ENCODE data around the gene TOR1A. TPM values are rescaled to one million over a fixed set of nuclear protein-coding genes. Genes with fewer than 3 reads are reported as not detected.

Gene TOR1A
- 47.8 and 53.2 TPM in 2 replicates for total RNA-seq (2014; rRNA removed; shearing (Covaris generic))

- peak; percentile 88 for DNase-seq (ENCODE audit: low spot score)
Observed at GRCh38 chr9:129823935-129824601, at the start of gene TOR1A. TSS of gene TOR1A (minus strand) at chr9:129824136. CDS start at chr9:129824085, 51 bp downstream.

DNA sequence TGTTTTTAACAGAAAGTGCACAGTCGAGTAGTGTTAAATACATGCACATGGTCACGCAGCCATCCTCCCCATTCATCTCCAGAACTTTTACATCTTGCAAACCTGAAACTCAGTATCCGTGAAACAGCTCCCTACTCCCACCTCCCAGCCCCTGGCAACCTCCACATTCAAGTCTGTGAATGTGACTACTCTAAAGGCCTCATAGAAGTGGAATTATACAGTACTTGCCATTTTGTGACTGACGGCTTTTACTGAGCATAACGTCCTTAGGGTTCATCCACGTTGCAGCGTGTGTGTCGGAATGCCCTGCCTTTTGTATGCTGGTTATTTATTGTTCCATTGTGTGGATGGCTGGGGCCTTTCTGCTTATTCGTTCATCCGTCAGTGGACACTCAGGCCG lies 47.1 kb upstream of the TOR1A start:
- no peak for DNase-seq (ENCODE audit: low spot score)

DNA sequence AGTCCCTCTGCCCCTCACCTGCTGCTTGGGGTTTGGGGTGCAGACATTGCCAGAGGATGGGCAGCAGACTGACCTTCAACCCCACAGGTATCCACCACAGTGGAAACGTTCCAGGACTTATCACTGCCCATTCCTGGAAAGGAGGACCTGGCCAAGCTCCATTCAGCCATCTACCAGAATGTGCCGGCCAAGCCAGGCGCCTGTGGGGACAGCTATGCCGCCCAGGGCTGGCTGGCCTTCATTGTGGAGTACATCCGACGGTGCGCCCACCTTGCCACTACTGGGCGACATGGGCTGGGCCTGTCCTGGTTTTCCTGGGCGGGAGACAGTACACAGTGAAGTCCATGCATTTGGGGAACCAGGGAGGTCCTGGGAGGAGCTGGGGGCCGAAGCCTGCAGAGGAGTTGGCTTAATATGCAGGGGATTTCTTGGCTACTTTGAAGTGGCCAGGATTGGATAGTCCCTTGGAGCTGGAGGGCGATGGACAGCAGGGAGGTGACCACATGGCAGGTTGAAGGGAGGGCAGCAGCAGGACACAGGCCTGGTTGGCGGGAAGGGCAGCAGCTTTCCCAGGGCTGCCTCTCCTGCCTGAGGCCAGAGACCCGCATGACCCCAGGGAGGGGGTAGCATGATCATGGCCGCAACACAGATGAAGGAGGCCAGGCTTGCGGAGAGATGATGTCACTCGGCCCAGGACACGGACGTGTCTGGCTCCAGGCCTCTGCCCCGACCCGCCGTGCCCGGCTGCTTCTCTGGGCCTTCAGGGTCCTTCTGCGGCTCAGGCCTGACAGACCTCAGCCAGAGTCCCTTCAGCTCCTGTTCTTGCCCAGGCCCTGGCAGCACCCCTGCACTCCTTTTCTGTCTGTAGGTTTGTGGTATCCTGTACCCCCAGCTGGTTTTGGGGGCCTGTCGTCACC lies 45.9 kb upstream of the TOR1A start:
- no peak for DNase-seq (ENCODE audit: low spot score)

DNA sequence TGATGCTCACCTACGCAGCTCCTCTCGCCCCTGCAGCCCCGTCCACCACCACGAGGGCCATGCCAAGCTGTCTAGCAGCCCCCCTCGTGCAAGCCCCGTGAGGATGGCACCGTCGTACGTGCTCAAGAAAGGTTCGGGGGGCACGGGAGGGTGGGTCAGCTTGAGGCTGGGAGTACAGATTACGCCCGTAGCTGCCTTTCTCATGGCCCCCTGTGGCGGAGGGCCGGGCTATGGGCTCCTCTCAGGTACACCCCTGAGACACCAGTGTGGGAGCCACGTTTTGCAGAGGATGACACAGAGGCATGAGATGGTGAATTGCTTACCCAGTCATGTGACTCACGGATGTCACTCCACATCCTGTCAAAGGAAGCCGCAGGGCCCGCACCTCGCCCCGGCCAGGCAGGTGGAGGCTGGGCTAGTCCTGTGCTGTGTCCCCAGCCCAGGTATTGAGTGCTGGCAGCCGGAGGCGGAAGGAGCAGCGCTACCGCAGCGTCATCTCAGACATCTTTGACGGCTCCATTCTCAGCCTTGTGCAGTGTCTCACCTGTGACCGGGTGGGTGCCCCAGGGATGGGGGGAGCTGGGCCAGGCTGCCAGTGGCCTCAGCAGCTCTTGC lies 45.0 kb upstream of the TOR1A start:
- peak; percentile 39 for DNase-seq (ENCODE audit: low spot score)

- no peak for DNase-seq (ENCODE audit: low spot score)
Observed at GRCh38 chr9:129868023-129868871, 44.3 kb upstream of the TOR1A start.

DNA sequence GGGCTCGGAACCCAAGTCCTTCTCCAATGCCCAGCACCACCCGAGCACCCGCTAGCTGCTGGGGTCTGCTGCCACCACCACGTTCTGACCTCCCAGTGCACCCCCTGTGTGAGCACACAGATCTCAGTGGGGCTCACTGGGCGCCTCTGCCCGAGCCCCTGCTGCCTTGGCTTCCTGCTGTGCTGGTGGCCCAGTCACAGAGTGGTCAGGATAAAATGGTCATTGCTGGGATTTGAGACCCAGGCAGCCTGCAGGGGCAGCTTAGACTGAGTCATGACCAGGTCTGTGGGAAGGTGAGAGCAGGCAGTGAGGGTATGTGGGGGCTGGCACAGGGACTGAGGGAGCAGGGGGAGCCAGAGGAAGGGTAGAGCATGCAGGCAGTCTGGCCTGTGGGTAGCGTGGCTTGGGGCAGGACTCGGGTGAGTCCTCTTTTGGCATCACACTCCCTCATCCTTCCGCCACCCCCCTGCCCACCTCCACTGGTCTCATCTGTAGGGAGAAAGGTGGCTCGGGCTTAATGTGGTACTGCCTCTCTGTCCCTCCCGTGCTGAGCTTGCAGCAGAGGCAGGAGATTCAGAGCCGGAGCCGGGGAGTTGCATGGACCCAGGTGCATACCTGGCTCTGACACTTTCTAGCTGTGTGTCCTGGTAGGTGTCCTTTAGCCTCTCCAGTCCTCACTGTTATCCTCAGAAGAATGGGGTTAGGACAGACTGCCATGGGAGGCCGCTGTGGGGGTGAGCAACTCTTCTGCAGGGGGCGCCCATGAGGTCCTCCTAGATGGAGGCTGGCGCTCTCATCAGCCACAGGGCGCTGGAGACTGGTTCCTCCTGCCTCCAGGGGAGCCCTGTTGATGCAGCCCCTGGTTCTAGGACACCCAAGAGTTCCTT lies 43.4 kb upstream of the TOR1A start:
- no peak for DNase-seq (ENCODE audit: low spot score)

DNA sequence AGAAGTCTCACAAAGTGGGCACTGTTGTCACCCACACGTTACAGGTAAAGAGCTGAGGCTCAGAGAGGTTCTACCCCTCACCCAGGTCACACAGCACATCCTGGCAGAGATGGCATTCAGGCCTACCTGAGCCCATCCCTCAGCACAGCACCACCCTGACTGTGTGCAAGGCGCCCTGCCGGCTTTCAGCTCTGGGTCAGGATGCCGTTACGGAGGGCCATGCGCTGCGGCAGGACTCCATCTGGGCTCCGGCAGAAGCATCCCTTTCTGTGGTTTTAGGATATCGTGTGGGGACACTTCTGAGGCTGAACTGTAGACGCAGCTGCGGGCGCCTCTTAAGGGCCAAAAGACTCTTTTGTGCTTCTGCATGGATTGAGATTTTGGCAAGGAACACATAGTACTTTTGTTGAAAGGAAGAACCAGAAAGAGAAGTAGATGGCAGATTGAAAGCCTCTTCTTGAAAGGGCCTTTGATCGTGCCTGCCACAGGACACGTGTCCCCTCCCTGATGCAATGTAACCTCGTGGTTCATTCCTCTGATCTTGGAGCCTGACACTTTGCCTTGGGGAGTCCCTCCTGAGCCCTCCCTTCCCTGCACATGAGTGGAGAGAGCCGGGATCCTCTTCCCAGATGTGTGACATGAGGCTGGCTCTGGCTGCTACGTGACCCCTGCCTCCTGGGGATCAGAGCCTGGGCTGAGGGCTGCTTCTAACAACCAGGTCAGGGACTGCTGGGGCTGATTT lies 42.6 kb upstream of the TOR1A start:
- no peak for DNase-seq (ENCODE audit: low spot score)

DNA sequence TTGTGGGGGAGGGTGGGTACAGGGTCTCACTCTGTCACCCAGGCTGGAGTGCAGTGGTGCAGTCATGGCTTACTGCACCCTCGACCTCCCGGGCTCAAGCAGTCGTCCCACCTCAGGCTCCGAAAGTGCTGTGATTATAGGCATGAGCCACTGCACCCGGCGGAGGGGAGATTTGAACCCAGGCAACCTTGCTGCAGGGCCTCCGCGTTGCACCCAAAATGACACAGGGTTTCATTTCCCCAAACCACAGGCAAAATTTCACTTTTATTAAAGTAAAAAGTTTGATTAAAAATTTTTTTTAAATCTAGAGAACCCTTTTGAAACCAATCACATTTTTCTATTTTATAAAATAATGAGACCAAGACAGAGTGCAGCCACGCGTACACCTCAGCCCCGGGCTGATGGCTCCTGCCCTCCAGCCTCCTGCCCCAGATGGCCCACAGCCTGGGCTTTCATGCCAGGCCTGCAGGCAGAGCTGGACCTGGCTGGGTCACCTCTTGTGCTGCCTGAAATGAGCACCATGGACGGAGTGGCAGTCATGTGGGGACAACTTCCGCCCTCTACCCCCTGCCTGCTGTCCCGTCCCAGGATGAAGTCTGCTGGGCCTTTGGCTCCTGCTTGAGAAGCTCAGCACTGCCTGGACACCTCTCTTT lies 41.9 kb upstream of the TOR1A start:
- DNase-seq (ENCODE audit: low spot score), result no peak

GRCh38 chr9:129864991-129865647 lies 41.2 kb upstream of the TOR1A start:
- no peak for DNase-seq (ENCODE audit: low spot score)

DNA sequence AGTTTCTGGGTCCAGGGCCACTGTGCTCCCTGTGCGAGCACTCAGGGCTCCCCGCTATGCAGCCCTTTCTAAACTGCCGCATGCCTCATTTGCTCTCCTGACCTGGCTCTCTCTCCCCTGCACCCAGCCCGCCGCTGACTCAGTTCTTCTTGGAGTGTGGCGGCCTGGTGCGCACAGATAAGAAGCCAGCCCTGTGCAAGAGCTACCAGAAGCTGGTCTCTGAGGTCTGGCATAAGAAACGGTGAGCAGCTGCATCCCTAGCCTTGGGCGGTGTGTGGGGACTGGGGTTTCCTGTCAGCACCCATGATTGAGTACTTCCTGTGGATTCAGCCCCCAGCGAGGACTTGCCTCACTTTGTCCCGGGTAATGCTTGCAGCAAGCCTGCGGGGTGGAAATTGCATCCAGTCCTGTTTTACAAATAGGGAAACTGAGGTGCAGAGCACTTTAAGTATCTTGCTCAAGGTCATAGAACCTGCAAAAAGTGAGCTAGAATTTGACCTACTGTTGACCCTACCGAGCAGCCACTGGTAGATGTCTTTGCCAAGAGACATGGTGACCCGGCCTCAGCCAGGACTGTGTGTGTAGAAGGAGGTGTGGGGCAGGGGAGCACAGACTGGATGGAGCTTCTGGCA lies 39.2 kb upstream of the TOR1A start:
- DNase-seq (ENCODE audit: low spot score), result peak; percentile 95

GRCh38 chr9:129861447-129861827 lies 37.5 kb upstream of the TOR1A start:
- no peak for DNase-seq (ENCODE audit: low spot score)

DNA sequence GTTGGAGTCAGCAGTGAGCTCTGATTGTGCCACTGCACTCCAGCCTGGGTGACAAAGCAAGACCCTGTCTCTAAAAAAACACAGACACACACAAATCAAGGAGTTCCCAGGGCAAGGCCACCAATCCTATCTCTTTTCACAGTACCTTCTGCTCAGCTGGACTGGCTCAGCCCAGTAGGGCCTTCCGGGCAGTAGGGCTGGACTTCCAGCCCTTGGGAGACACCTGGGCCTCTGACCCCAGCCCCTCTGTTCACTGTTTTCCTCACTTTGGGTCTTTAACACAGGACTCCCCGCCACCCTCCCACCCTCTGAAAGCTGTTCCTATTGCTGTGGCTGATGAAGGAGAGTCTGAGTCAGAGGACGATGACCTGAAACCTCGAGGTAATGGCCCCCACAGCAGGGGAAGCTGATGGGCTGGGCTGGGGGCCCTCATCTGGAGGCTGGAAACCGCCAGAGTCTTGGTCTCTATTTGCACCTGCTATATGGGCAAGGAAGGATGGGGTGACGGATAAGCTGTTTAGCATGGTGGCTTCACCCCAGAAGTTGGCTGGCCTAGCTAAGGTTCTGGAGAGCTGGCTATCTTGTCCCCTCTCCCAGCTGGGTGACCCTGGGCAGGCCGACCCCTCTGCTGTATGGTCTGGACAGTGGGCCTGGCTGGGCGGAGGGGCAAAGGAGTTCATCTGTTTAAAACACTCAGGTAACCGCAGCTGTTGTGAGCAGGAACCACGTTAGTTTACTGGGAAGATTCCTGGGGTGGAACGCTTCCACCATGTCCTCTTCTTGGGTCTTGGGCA lies 36.9 kb upstream of the TOR1A start:
- no peak for DNase-seq (ENCODE audit: low spot score)

DNA sequence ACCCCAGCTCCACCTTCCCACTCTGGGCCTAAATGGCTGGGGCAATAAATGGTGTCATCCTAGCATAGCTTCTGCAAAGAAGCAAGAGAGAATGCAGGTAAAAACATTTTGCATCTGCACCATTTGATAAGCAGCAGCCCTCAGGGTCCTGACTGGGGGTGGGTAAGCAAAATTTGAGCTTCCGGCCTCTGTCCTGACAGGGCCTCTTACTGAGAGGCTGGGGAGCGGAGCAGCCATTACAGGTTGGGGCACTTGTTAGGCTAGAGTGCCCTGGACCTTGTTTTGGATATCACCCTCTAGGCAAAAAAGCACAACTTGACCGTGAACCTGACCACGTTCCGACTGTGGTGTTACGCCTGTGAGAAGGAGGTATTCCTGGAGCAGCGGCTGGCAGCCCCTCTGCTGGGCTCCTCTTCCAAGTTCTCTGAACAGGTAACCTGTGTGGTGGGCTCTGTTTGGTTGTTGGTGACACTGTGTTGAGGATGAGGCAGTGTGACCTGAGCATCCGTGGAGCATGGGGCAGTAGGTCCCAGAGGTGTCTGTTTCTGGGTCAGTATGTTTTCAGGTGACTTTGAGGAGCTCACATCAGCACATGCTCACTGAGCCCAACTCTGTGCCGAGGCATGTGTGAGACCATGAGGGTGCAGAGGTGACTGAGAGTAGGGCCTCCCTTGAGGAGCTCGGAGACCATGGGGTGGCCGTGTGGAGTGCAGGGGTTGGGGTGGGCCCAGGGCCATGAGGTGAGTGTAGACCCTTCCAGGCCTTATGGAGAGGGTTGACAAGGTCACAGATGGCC lies 34.4 kb upstream of the TOR1A start:
- DNase-seq (ENCODE audit: low spot score), result no peak

DNA sequence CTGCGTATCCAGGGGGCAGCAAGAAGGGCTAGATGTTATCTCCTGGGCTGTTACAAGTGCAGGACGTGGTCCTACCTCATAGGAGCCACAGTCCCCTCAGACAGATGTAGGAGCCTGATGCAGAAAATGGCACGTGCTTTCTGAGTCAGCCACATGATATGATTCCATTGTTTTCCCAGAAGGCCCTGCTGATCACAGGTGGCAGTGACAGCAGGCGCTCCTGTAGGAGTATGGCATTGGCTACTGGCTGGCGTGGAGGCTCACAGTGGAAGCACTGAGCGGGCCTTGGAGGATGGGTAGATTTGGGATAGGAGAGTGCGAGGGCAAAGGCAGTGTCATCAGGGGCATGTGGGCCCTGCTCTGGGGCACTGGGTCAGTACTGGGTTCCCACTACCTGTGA lies 33.3 kb upstream of the TOR1A start:
- no peak for DNase-seq (ENCODE audit: low spot score)

DNA sequence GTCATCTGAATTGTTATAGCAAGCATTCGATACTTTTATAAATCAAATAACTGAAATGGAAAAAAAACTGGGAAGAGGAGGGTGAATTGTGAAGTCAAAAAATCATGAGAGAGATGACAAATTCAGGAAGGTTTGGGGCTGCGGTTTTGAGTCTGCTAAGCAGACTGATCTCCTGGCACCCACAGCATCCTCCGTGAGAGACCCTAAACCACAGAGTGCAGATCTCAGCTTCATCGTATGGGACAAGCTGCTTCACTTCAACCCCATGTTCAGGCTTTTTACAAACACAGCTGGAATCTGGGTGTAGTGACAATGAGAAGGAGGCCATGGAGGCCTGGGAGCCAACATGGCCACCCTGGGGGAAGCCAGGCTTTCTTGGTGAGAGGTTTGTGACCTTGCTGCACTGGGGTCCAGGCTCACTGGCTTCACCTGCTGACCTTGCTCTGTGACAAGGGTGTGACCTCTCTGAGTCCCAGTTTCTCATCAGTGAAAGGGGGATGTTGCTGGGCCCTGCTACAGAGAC lies 30.7 kb upstream of the TOR1A start:
- no peak for DNase-seq (ENCODE audit: low spot score)

- DNase-seq (ENCODE audit: low spot score), result no peak
Observed at GRCh38 chr9:129853614-129854013, 29.7 kb upstream of the TOR1A start.
